DND-41 (cell line): Measurements from ENCODE around the gene FBXO21.

Experiments
- ATAC-seq: fragments of 200-7000 bp; cut with Tn5 transposase; 3 replicates; pipeline ENCODE4 v1.9.1; 2021; ENCODE audit warnings: low read depth; ENCODE audit not compliant: insufficient read depth
- DNase-seq: peaks from one replicate; pipeline ENCODE4 v3.0.0-alpha.2; 2020
- H2AFZ ChIP-seq: 2 replicates; pipeline ENCODE4 v1.6.0; 2012; ENCODE audit warnings: low read depth, low read length
- H3K27ac ChIP-seq: 2 replicates; pipeline ENCODE4 v1.5.1; 2012; ENCODE audit warnings: low read length, inconsistent platforms
- H3K27me3 ChIP-seq: fragments of 200-600 bp; sonication (generic); 2 replicates; pipeline ENCODE4 v1.6.0; 2012; ENCODE audit warnings: low read length, mild to moderate bottlenecking, inconsistent platforms; ENCODE audit not compliant: insufficient read depth, poor library complexity
- H3K36me3 ChIP-seq: 2 replicates; pipeline ENCODE4 v1.5.1; 2012; ENCODE audit warnings: low read length, inconsistent platforms; ENCODE audit not compliant: insufficient read depth
- H3K4me1 ChIP-seq: 2 replicates; pipeline ENCODE4 v1.5.1; 2012; ENCODE audit warnings: mild to moderate bottlenecking, low read length; ENCODE audit not compliant: insufficient read depth
- H3K4me2 ChIP-seq: 2 replicates; pipeline ENCODE4 v1.6.0; 2012; ENCODE audit warnings: mild to moderate bottlenecking, moderate library complexity, low read length, inconsistent platforms; ENCODE audit not compliant: insufficient read depth
- H3K4me3 ChIP-seq, 2 experiments: fragments of 200-600 bp in 1 of 2; shearing (Covaris generic) in 1 of 2; 2 replicates each; pipeline ENCODE4 v1.5.1; 2012 to 2016; ENCODE audit warnings: inconsistent platforms in 2 of 2, low read length in 2 of 2, mild to moderate bottlenecking in 2 of 2, low read depth in 1 of 2, moderate library complexity in 1 of 2
- H3K79me2 ChIP-seq: 2 replicates; pipeline ENCODE4 v1.6.0; 2012; ENCODE audit warnings: low read length, inconsistent platforms; ENCODE audit not compliant: insufficient read depth
- H3K9ac ChIP-seq: 2 replicates; pipeline ENCODE4 v1.6.0; 2012; ENCODE audit warnings: low read depth, mild to moderate bottlenecking, inconsistent platforms, low read length, moderate library complexity
- H3K9me3 ChIP-seq: 2 replicates; pipeline ENCODE4 v1.5.1; 2012; ENCODE audit warnings: low read length, moderate library complexity, mild to moderate bottlenecking, inconsistent platforms; ENCODE audit not compliant: insufficient read depth, severe bottlenecking
- H4K20me1 ChIP-seq: 2 replicates; pipeline ENCODE4 v1.6.0; 2012; ENCODE audit warnings: low read length; ENCODE audit not compliant: insufficient read depth
- EZH2 ChIP-seq: IDR thresholded peaks from 3 replicates; pipeline ENCODE4 v1.6.1; 2012; ENCODE audit warnings: borderline replicate concordance, low read depth, mild to moderate bottlenecking, moderate library complexity, low read length, inconsistent platforms; ENCODE audit not compliant: severe bottlenecking
- TF ChIP-seq, protein P1 (sequence below): IDR thresholded peaks from 2 replicates; pipeline ENCODE4 v1.5.1; 2012; ENCODE audit warnings: borderline replicate concordance, low read length, moderate library complexity, mild to moderate bottlenecking; ENCODE audit not compliant: poor library complexity, severe bottlenecking; ENCODE audit errors: extremely low read depth

FBXO21 gene

DNA sequence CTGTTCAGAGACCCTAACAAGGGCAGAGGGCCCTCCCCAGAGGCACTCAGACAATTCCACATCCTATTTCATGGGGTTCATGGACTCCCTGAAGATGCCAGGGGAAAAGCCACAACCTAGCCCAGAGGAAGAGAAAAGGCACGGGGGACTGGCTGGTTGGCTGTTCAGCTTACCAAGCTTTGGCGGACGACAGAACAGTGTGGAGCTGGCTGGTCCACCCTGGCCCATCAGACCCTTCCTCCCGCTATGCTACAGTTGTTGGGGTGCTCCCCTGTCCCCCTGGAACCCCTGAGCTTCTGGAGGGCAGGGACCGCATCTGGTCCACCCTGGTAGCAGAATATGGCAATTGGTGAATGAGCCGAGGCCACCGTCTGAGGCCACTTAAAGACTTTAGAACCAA, 97.4 kb downstream of the FBXO21 start:
- H3K27me3 ChIP-seq, result no peaks in the 10 kb centered on the region

GRCh38 chr12:117092511-117092780, 97.8 kb downstream of the FBXO21 start:
- DNase-seq, result no peak
- Histone ChIP-seq H3K27ac (no peak overlapping the region), H3K4me1 (peaks cover 17% of the 10 kb centered on the region), H3K9ac (no peak overlapping the region), H3K79me2 (peaks cover 94% of the 10 kb centered on the region), H3K36me3 (peaks cover 18% of the 10 kb centered on the region), H4K20me1 (peaks cover 36% of the 10 kb centered on the region; the same call in 1 of the 2 replicates), H3K9me3 (peaks cover 17% of the 10 kb centered on the region), H3K4me2 (no peak overlapping the region), H3K4me3 (no peak overlapping the region), H3K27me3 (no peaks in the 10 kb centered on the region), H2AFZ (no peak overlapping the region)
- TF ChIP-seq EZH2, result no peak
- TF ChIP-seq, protein P1, sequence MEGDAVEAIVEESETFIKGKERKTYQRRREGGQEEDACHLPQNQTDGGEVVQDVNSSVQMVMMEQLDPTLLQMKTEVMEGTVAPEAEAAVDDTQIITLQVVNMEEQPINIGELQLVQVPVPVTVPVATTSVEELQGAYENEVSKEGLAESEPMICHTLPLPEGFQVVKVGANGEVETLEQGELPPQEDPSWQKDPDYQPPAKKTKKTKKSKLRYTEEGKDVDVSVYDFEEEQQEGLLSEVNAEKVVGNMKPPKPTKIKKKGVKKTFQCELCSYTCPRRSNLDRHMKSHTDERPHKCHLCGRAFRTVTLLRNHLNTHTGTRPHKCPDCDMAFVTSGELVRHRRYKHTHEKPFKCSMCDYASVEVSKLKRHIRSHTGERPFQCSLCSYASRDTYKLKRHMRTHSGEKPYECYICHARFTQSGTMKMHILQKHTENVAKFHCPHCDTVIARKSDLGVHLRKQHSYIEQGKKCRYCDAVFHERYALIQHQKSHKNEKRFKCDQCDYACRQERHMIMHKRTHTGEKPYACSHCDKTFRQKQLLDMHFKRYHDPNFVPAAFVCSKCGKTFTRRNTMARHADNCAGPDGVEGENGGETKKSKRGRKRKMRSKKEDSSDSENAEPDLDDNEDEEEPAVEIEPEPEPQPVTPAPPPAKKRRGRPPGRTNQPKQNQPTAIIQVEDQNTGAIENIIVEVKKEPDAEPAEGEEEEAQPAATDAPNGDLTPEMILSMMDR, result no peak
- no peak for ATAC-seq

More for the DNA sequence above, 97.4 kb downstream of the FBXO21 start:
- Histone ChIP-seq H3K27ac (no peak overlapping the region), H3K79me2 (peaks cover 95% of the 10 kb centered on the region), H3K9ac (no peak overlapping the region), H3K4me3 (no peak overlapping the region), H2AFZ (no peak overlapping the region), H4K20me1 (peaks cover 33% of the 10 kb centered on the region; the same call in 1 of the 2 replicates), H3K4me2 (no peak overlapping the region), H3K36me3 (peaks cover 18% of the 10 kb centered on the region), H3K9me3 (peaks cover 17% of the 10 kb centered on the region), H3K4me1 (peaks cover 22% of the 10 kb centered on the region)
- DNase-seq (no peak), ATAC-seq (no peak)
- TF ChIP-seq, protein P1, result no peak
- TF ChIP-seq EZH2, result no peak
